ENCODE measurements around the gene RAD23A. TPM values are rescaled to one million over a fixed set of nuclear protein-coding genes. Genes with fewer than 3 reads are reported as not detected.
A peak's percentile ranks its signal among the peaks of the same experiment; 100 is the strongest.

RAD23A gene
- polyA plus RNA-seq, 1 donor from 2014 or later = 37.4 TPM

DNA sequence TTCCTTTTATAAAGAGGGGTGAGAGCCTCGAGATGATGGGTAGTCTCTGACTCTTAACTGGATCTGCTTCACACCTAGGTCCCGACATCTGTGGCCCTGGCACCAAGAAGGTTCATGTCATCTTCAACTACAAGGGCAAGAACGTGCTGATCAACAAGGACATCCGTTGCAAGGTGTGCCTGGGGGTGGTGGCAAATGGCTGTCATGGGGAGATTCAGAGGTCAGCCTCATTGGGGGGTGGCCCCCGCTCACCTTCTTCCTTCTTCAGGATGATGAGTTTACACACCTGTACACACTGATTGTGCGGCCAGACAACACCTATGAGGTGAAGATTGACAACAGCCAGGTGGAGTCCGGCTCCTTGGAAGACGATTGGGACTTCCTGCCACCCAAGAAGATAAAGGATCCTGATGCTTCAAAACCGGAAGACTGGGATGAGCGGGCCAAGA, 5.7 kb upstream of the RAD23A start:
- Histone ChIP-seq H3K4me3 (ENCODE audit: low read length) (peak overlapping the region; percentile 97), H3K27me3 (ENCODE audit: insufficient read depth, low read depth, low read length) (no peaks in the 10 kb centered on the region), H2AFZ (ENCODE audit: low read depth, low read length) (no peak overlapping the region), H3F3A (ENCODE audit: insufficient read depth, low read length, poor library complexity, severe bottlenecking) (peaks cover 5% of the 10 kb centered on the region), H3K79me2 (replicated peaks; ENCODE audit: insufficient read depth, low read length) (peaks cover 22% of the 10 kb centered on the region), H3K27ac (ENCODE audit: low read length) (no peak overlapping the region), H3K36me3 (ENCODE audit: insufficient read depth, low read length) (no peaks in the 10 kb centered on the region), H3K9me2 (ENCODE audit: insufficient read depth, low read length) (no peaks in the 10 kb centered on the region), H3K9me3 (ENCODE audit: low read length) (no peaks in the 10 kb centered on the region), H3K9ac (ENCODE audit: low read length) (peak overlapping the region; percentile 87), H4K20me1 (ENCODE audit: insufficient read depth) (no peaks in the 10 kb centered on the region), H3K4me2 (ENCODE audit: low read length) (peak overlapping the region; percentile 92)
- TF ChIP-seq SMC3 (conservative IDR thresholded peaks at IDR 0.05; ENCODE audit: poor library complexity) (no peak), MXI1 (conservative IDR thresholded peaks at IDR 0.05; ENCODE audit: poor library complexity, severe bottlenecking) (no peak), POLR2AphosphoS5 (IDR thresholded peaks at IDR 0.05) (no peak), TAF1 (IDR thresholded peaks at IDR 0.05; ENCODE audit: low read depth) (no peak), EZH2 (IDR thresholded peaks at IDR 0.05; ENCODE audit: borderline replicate concordance, insufficient read depth, low read length, poor library complexity, severe bottlenecking) (no peak), EP300 (conservative IDR thresholded peaks at IDR 0.05; ENCODE audit: poor library complexity, severe bottlenecking) (no peak), RAD21 (conservative IDR thresholded peaks at IDR 0.05) (no peak)
- TF ChIP-seq, protein P1, sequence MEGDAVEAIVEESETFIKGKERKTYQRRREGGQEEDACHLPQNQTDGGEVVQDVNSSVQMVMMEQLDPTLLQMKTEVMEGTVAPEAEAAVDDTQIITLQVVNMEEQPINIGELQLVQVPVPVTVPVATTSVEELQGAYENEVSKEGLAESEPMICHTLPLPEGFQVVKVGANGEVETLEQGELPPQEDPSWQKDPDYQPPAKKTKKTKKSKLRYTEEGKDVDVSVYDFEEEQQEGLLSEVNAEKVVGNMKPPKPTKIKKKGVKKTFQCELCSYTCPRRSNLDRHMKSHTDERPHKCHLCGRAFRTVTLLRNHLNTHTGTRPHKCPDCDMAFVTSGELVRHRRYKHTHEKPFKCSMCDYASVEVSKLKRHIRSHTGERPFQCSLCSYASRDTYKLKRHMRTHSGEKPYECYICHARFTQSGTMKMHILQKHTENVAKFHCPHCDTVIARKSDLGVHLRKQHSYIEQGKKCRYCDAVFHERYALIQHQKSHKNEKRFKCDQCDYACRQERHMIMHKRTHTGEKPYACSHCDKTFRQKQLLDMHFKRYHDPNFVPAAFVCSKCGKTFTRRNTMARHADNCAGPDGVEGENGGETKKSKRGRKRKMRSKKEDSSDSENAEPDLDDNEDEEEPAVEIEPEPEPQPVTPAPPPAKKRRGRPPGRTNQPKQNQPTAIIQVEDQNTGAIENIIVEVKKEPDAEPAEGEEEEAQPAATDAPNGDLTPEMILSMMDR (IDR thresholded peaks at IDR 0.05; ENCODE audit: poor library complexity, severe bottlenecking) = no peak
- TF ChIP-seq, protein P2, sequence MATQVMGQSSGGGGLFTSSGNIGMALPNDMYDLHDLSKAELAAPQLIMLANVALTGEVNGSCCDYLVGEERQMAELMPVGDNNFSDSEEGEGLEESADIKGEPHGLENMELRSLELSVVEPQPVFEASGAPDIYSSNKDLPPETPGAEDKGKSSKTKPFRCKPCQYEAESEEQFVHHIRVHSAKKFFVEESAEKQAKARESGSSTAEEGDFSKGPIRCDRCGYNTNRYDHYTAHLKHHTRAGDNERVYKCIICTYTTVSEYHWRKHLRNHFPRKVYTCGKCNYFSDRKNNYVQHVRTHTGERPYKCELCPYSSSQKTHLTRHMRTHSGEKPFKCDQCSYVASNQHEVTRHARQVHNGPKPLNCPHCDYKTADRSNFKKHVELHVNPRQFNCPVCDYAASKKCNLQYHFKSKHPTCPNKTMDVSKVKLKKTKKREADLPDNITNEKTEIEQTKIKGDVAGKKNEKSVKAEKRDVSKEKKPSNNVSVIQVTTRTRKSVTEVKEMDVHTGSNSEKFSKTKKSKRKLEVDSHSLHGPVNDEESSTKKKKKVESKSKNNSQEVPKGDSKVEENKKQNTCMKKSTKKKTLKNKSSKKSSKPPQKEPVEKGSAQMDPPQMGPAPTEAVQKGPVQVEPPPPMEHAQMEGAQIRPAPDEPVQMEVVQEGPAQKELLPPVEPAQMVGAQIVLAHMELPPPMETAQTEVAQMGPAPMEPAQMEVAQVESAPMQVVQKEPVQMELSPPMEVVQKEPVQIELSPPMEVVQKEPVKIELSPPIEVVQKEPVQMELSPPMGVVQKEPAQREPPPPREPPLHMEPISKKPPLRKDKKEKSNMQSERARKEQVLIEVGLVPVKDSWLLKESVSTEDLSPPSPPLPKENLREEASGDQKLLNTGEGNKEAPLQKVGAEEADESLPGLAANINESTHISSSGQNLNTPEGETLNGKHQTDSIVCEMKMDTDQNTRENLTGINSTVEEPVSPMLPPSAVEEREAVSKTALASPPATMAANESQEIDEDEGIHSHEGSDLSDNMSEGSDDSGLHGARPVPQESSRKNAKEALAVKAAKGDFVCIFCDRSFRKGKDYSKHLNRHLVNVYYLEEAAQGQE (IDR thresholded peaks at IDR 0.05; ENCODE audit: borderline replicate concordance) = no peak

DNA sequence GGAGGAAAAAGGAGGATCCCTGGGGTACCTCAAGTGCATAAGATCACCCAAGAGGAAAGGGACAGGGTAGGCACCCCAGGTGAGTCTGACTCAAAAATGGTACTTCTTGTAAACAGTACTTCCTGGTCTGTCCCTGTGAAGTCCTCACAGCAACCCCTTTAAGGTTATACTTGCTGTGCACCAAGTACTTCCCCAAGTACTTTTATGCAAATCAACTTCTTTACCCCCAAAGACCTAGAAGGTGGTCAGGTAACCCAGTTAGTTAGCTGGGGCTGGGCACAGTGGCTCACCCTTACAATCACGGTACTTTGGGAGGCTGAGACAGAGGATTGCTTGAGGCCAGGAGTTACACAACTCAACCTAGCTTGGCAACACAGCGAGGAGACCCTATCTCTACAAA, 4.8 kb upstream of the RAD23A start:
- Histone ChIP-seq H3K9me2 (ENCODE audit: insufficient read depth, low read length) (no peaks in the 10 kb centered on the region), H3K4me2 (ENCODE audit: low read length) (no peak overlapping the region), H4K20me1 (ENCODE audit: insufficient read depth) (no peaks in the 10 kb centered on the region), H3K9ac (ENCODE audit: low read length) (no peak overlapping the region), H3K4me3 (ENCODE audit: low read length) (no peak overlapping the region), H3K36me3 (ENCODE audit: insufficient read depth, low read length) (no peaks in the 10 kb centered on the region), H3K27me3 (ENCODE audit: insufficient read depth, low read depth, low read length) (no peaks in the 10 kb centered on the region), H3K79me2 (replicated peaks; ENCODE audit: insufficient read depth, low read length) (peaks cover 22% of the 10 kb centered on the region), H3F3A (ENCODE audit: insufficient read depth, low read length, poor library complexity, severe bottlenecking) (peaks cover 5% of the 10 kb centered on the region), H2AFZ (ENCODE audit: low read depth, low read length) (no peak overlapping the region), H3K27ac (ENCODE audit: low read length) (no peak overlapping the region), H3K9me3 (ENCODE audit: low read length) (no peaks in the 10 kb centered on the region)
- no peak for TF ChIP-seq SMC3 (conservative IDR thresholded peaks at IDR 0.05; ENCODE audit: poor library complexity)
- no peak for TF ChIP-seq POLR2AphosphoS5 (IDR thresholded peaks at IDR 0.05)
- TF ChIP-seq, protein P1 (IDR thresholded peaks at IDR 0.05; ENCODE audit: poor library complexity, severe bottlenecking) = no peak
- TF ChIP-seq EZH2 (IDR thresholded peaks at IDR 0.05; ENCODE audit: borderline replicate concordance, insufficient read depth, low read length, poor library complexity, severe bottlenecking) = no peak
- no peak for TF ChIP-seq RAD21 (conservative IDR thresholded peaks at IDR 0.05)
- TF ChIP-seq TAF1 (IDR thresholded peaks at IDR 0.05; ENCODE audit: low read depth) = no peak
- no peak for TF ChIP-seq EP300 (conservative IDR thresholded peaks at IDR 0.05; ENCODE audit: poor library complexity, severe bottlenecking)
- TF ChIP-seq, protein P2 (IDR thresholded peaks at IDR 0.05; ENCODE audit: borderline replicate concordance) = no peak
- no peak for TF ChIP-seq MXI1 (conservative IDR thresholded peaks at IDR 0.05; ENCODE audit: poor library complexity, severe bottlenecking)
